Measurements from ENCODE around the gene HYOU1.
"Not testable (repeated sequence)": the region's sequence is repeated elsewhere in the genome, so short reads cannot be mapped to it uniquely, and the experiment has no call there.

Gene HYOU1

GRCh38 chr11:119087123-119087522, 30.1 kb upstream of the HYOU1 start:
- no peak for DNase-seq (ENCODE audit: low spot score)

- peak; percentile 5 for DNase-seq (ENCODE audit: low spot score)
Observed at GRCh38 chr11:119085437-119085847, 28.4 kb upstream of the HYOU1 start.

GRCh38 chr11:119084663-119085436, 27.8 kb upstream of the HYOU1 start, which contains the start of gene HMBS:
Gene HMBS (plus strand): TSS chr11:119084881. CDS start chr11:119085034, 153 bp downstream.
- peak; percentile 95 for DNase-seq (ENCODE audit: low spot score)

GRCh38 chr11:119081682-119082260, 24.8 kb upstream of the HYOU1 start:
- DNase-seq (ENCODE audit: low spot score) = no peak

- no peak for DNase-seq (ENCODE audit: low spot score)
Observed at GRCh38 chr11:119078675-119079420, 21.8 kb upstream of the HYOU1 start.

GRCh38 chr11:119077839-119078238, 20.8 kb upstream of the HYOU1 start:
- DNase-seq (ENCODE audit: low spot score) = no peak

- peak; percentile 99 for DNase-seq (ENCODE audit: low spot score)
Observed at GRCh38 chr11:119067371-119068222, 10.6 kb upstream of the HYOU1 start, which contains the start of gene VPS11. Gene VPS11 (plus strand): TSS chr11:119067818. CDS start chr11:119067824, 6 bp downstream.

GRCh38 chr11:119065369-119065768, 8.4 kb upstream of the HYOU1 start:
- peak; percentile 51 for DNase-seq (ENCODE audit: low spot score)

- peak; percentile 37 for DNase-seq (ENCODE audit: low spot score)
Observed at GRCh38 chr11:119062779-119063178, 5.8 kb upstream of the HYOU1 start.

- no peak for DNase-seq (ENCODE audit: low spot score)
Observed at GRCh38 chr11:119061256-119061655, 4.3 kb upstream of the HYOU1 start.

- DNase-seq (ENCODE audit: low spot score) = not testable (repeated sequence)
Observed at GRCh38 chr11:119059128-119059527, 2.1 kb upstream of the HYOU1 start.

GRCh38 chr11:119056421-119056999, 495 bp downstream of the HYOU1 start:
- peak; percentile 13 for DNase-seq (ENCODE audit: low spot score)

GRCh38 chr11:119055901-119056300, 1.1 kb downstream of the HYOU1 start:
- DNase-seq (ENCODE audit: low spot score) = peak; percentile 48

GRCh38 chr11:119054418-119054817, 2.6 kb downstream of the HYOU1 start:
- DNase-seq (ENCODE audit: low spot score) = no peak

GRCh38 chr11:119052163-119052814, 4.7 kb downstream of the HYOU1 start:
- no peak for DNase-seq (ENCODE audit: low spot score)

- no peak for DNase-seq (ENCODE audit: low spot score)
Observed at GRCh38 chr11:119051440-119052162, 5.4 kb downstream of the HYOU1 start.

- no peak for DNase-seq (ENCODE audit: low spot score)
Observed at GRCh38 chr11:119049081-119049480, 7.9 kb downstream of the HYOU1 start.

GRCh38 chr11:119048644-119049043, 8.4 kb downstream of the HYOU1 start:
- no peak for DNase-seq (ENCODE audit: low spot score)

GRCh38 chr11:119047205-119047604, 9.8 kb downstream of the HYOU1 start:
- no peak for DNase-seq (ENCODE audit: low spot score)

- DNase-seq (ENCODE audit: low spot score) = no peak
Observed at GRCh38 chr11:119046489-119046888, 10.5 kb downstream of the HYOU1 start.

Data from AG08395 (cell line).